Heart right ventricle (tissue), 16 donors: Measurements from ENCODE around the gene DDA1. TPM values are rescaled to one million over a fixed set of nuclear protein-coding genes. Genes with fewer than 3 reads are reported as not detected.

Source experiments
- ATAC-seq, 8 donors: fragments of 200-7000 bp; cut with Tn5 transposase; one replicate each; pipeline ENCODE4 v1.9.1; 2020; ENCODE audit warnings: mild to moderate bottlenecking in 8 of 8, moderate library complexity in 8 of 8, moderate number of reproducible peaks in 1 of 8
- DNase-seq, 2 donors: peaks; one replicate each; pipeline ENCODE4 v3.0.0-alpha.2; 2020
- H3K27ac ChIP-seq, 10 donors: fragments of 200-600 bp; sonication (generic) in 2 of 10; one replicate each; pipeline versions ENCODE4 v1.5.0 to v1.8.0; 2020 to 2022; ENCODE audit warnings: mild to moderate bottlenecking in 3 of 10
- H3K27me3 ChIP-seq, 7 donors: fragments of 200-600 bp; one replicate each; pipeline ENCODE4 v1.8.0; 2021 to 2022; ENCODE audit warnings: mild to moderate bottlenecking in 2 of 7
- H3K36me3 ChIP-seq, 9 donors: fragments of 200-600 bp; sonication (generic) in 1 of 9; one replicate each; pipeline versions ENCODE4 v1.5.0 to v1.8.0; 2020 to 2022; ENCODE audit warnings: mild to moderate bottlenecking in 2 of 9
- H3K4me1 ChIP-seq, 9 donors: fragments of 200-600 bp; sonication (generic) in 1 of 9; one replicate each; pipeline versions ENCODE4 v1.5.0 to v1.8.0; 2020 to 2022; ENCODE audit warnings: mild to moderate bottlenecking in 4 of 9
- H3K4me3 ChIP-seq, 10 donors: fragments of 200-600 bp; sonication (generic) in 2 of 10; one replicate each; pipeline versions ENCODE4 v1.5.0 to v1.8.0; 2020 to 2022; ENCODE audit warnings: mild to moderate bottlenecking in 7 of 10, moderate library complexity in 2 of 10
- H3K9me3 ChIP-seq, 11 donors: fragments of 200-600 bp in 10 of 11; sonication (generic) in 2 of 11; one replicate each; pipeline versions ENCODE4 v1.5.0 to v1.8.0; 2013 to 2022; ENCODE audit warnings: mild to moderate bottlenecking in 2 of 11, control low read depth in 1 of 11, moderate library complexity in 1 of 11
- CTCF ChIP-seq, 9 donors: fragments of 200-600 bp; sonication (generic) in 2 of 9; IDR thresholded peaks; one replicate each; pipeline versions ENCODE4 v1.5.0 to v1.8.0; 2021 to 2022; ENCODE audit warnings: antibody characterized with exemption in 9 of 9, mild to moderate bottlenecking in 5 of 9, moderate library complexity in 1 of 9
- WGBS, 2 donors: extraction: QIAGEN DNeasy Blood & Tissue Kit; methylation state at CpG; one replicate each; pipeline ENCODE4 v1.1.7; 2013; ENCODE audit warnings: inconsistent platforms in 1 of 2; 5-methylcytosine and 5-hydroxymethylcytosine counted together
- intact Hi-C, 10 donors: fragments of 100-400 bp; cut with DNase I; formaldehyde crosslinking; loops; one replicate each; pipeline versions ENCODE4 v1.11.1 to v1.14.2; 2022
- polyA plus RNA-seq, 2 donors: library from polyadenylated mRNA; stranded (reverse); fragments of 200-250 nt; gene quantifications; one replicate each; pipeline ENCODE4 v1.2.3, GENCODE V29; 2013
- total RNA-seq, 10 donors: library from RNA; stranded (reverse); fragmentation: NEBNext Ultra II Directional in 3 of 10; extraction: Animal tissue kit (Norgen Biotek cat#: 25700) in 3 of 10; gene quantifications; one replicate each; pipeline versions ENCODE4 v1.2.1 to v1.2.4, GENCODE V29; 2021 to 2023
- donor health status: Arrhythmogenic right ventricular cardiomyopathy.
- donor health status: ischemic (EF 13 %, LVEDD 7.1; RV severe dilation, severe dysfunction).
- donor health status: healthy with polysubstance abuse.
- donor health status: DM: no; HTN: yes; CAD: no.
- donor health status: DM: no; HTN: no; CAD: no.
- donor health status: ischemic (EF 25% LVEDD 6.9; RV normal size, moderate dysfunction).
- donor health status: ischemic (EF 25% LVEDD 5.7; RV mildly dilated, moderate dysfunction).
- donor health status: healthy.
- donor health status: DM: yes; HTN: yes; CAD: no.
- donor health status: Ischemic cardiomyopathy.
- donor health status: ischemic (EF 35%, LVEDD 5.7; RV mildly dilated, moderate dysfunction).
- donor health status: nonischemic (EF 11% LVEDD 7.7; RV severe dilation, severe dysfunction).
- donor health status: DM: yes; HTN: yes; CAD: no.
- donor health status: PGD.
- donor health status: ischemic (EF 29% LVEDD 5.4; RV normal size, mild dysfunction).
- donor health status: nonischemic (EF 23%, LVEDD 6.1; RV moderate dilation, normal function).

Gene DDA1
- total and polyA plus RNA-seq, 12 donors = 20.4 to 85.7 (median 34.7) TPM

GRCh38 chr19:17263712-17264640 is 45.4 kb upstream of the DDA1 start:
- DNase-seq = no peak
- TF ChIP-seq CTCF (IDR thresholded peaks at IDR 0.05) = no peak
- peaks cover 0 to 17% (median 3%) of the 10 kb centered on the region in 9 donors for H3K36me3 ChIP-seq
- H3K4me3 ChIP-seq = peak overlapping the region; percentile 41 to 71 (median 60)
- no peaks in the 10 kb centered on the region for H3K27me3 ChIP-seq
- H3K9me3 ChIP-seq = peaks cover 0 to 12% (median 6%) of the 10 kb centered on the region in 11 donors
- no peak for ATAC-seq
- 67 to 68% methylated on average over 23 of the region's 23 CpGs for WGBS, 2 donors
- peaks cover 2 to 52% (median 20%) of the 10 kb centered on the region in 9 donors for H3K4me1 ChIP-seq
- H3K27ac ChIP-seq = peak overlapping the region; percentile 70 to 96 (median 87)
- intact Hi-C loops = no loop called here

- peak within 1 kb of the TSS; percentile 70 to 96 (median 87) for H3K27ac ChIP-seq
- intact Hi-C loops = no loop called here
Observed at GRCh38 chr19:17264641-17264979, 44.8 kb upstream of the DDA1 start, which contains the start of gene USHBP1. Gene USHBP1 (minus strand): TSS chr19:17264745. CDS start chr19:17264299, 446 bp downstream.

GRCh38 chr19:17266026-17266425 is 43.3 kb upstream of the DDA1 start:
- Histone ChIP-seq H3K4me1 (peaks cover 2 to 46% (median 20%) of the 10 kb centered on the region in 9 donors), H3K4me3 (no peak overlapping the region), H3K9me3 (no peaks in the 10 kb centered on the region), H3K36me3 (peaks cover 0 to 25% (median 12%) of the 10 kb centered on the region in 9 donors), H3K27ac (peak overlapping the region in 7 of 10 donors; percentile 2 to 96 (median 84)), H3K27me3 (no peaks in the 10 kb centered on the region)
- intact Hi-C loops = no loop called here
- 94 to 95% methylated on average over 7 of the region's 7 CpGs for WGBS, 2 donors
- no peak for DNase-seq
- no peak for TF ChIP-seq CTCF (IDR thresholded peaks at IDR 0.05)
- no peak for ATAC-seq

More at GRCh38 chr19:17264641-17264979, 44.8 kb upstream of the DDA1 start, which contains the start of gene USHBP1:
- no peak for TF ChIP-seq CTCF (IDR thresholded peaks at IDR 0.05)
- Histone ChIP-seq H3K9me3 (peaks cover 0 to 6% (median 0%) of the 10 kb centered on the region in 11 donors), H3K4me1 (peaks cover 2 to 52% (median 20%) of the 10 kb centered on the region in 9 donors), H3K27me3 (no peaks in the 10 kb centered on the region), H3K36me3 (peaks cover 0 to 17% (median 9%) of the 10 kb centered on the region in 9 donors), H3K4me3 (peak within 1 kb of the TSS; percentile 41 to 71 (median 60))
- whole genome bisulfite sequencing, 2 donors = 17 to 37% methylated on average over 5 of the region's 5 CpGs
- ATAC-seq (peak; percentile 4 to 70 (median 42)), DNase-seq (peak; percentile 56 to 81)

- Histone ChIP-seq H3K36me3 (peaks cover 0 to 30% (median 17%) of the 10 kb centered on the region in 9 donors), H3K4me3 (peak overlapping the region in 3 of 10 donors; percentile 19 to 81 (median 77)), H3K27ac (peak overlapping the region in 8 of 10 donors; percentile 3 to 96 (median 78)), H3K4me1 (peaks cover 2 to 42% (median 20%) of the 10 kb centered on the region in 9 donors), H3K9me3 (no peaks in the 10 kb centered on the region), H3K27me3 (no peaks in the 10 kb centered on the region)
- intact Hi-C loops = no loop called here
- 71 to 83% methylated on average over 12 of the region's 12 CpGs for WGBS, 2 donors
- DNase-seq = no peak
- ATAC-seq = no peak
- TF ChIP-seq CTCF (IDR thresholded peaks at IDR 0.05) = no peak
Observed at GRCh38 chr19:17266589-17266974, 42.8 kb upstream of the DDA1 start.
